ENCODE data around the gene PSPN. TPM values are rescaled to one million over a fixed set of nuclear protein-coding genes. Genes with fewer than 3 reads are reported as not detected.

PSPN gene
- total RNA-seq, 4 donors from 2014 or later: 1.3 to 3.7 (median 2.4) TPM

DNA sequence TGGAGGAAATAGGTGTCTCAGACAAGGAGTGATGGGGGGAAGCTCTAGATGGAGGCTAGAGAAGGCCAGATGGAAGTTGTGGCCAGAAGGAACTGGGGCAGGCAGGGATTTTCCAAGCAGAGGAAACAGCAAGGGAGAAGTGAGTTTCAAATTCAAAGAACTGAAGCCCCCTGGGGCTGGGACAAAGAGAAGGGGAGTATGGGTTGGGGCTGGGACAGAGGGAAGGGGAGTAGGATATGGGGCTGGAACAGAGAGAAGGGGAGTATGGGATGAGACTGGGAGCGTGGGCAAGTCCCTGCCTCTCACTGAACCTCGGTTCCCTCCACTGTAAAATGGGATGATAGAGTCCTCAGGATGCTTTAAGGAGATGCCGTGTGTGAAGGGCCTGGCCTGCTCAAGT lies 19.1 kb upstream of the PSPN start:
- H3K36me3 ChIP-seq: peaks cover 2 to 19% (median 9%) of the 10 kb centered on the region in 4 donors
- no peaks in the 10 kb centered on the region for H3K9me3 ChIP-seq
- DNase-seq (ENCODE audit: extremely low spot score): no peak
- no peak overlapping the region for H3K27ac ChIP-seq (replicated peaks in 1 of 4)
- WGBS: 87% methylated on average over 3 of the region's 3 CpGs
- intact Hi-C loops (cut with DNase I): no loop called here
- H3K4me1 ChIP-seq: peaks cover 9 to 31% (median 26%) of the 10 kb centered on the region in 4 donors
- no peaks in the 10 kb centered on the region for H3K27me3 ChIP-seq
- TF ChIP-seq POLR2AphosphoS5 (IDR thresholded peaks at IDR 0.05): no peak
- no peak for TF ChIP-seq POLR2A (IDR thresholded peaks at IDR 0.05; ENCODE audit: low read depth)
- TF ChIP-seq EP300 (IDR thresholded peaks at IDR 0.05): no peak
- TF ChIP-seq, protein P1, sequence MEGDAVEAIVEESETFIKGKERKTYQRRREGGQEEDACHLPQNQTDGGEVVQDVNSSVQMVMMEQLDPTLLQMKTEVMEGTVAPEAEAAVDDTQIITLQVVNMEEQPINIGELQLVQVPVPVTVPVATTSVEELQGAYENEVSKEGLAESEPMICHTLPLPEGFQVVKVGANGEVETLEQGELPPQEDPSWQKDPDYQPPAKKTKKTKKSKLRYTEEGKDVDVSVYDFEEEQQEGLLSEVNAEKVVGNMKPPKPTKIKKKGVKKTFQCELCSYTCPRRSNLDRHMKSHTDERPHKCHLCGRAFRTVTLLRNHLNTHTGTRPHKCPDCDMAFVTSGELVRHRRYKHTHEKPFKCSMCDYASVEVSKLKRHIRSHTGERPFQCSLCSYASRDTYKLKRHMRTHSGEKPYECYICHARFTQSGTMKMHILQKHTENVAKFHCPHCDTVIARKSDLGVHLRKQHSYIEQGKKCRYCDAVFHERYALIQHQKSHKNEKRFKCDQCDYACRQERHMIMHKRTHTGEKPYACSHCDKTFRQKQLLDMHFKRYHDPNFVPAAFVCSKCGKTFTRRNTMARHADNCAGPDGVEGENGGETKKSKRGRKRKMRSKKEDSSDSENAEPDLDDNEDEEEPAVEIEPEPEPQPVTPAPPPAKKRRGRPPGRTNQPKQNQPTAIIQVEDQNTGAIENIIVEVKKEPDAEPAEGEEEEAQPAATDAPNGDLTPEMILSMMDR (IDR thresholded peaks at IDR 0.05): no peak
- no peak overlapping the region for H3K4me3 ChIP-seq

DNA sequence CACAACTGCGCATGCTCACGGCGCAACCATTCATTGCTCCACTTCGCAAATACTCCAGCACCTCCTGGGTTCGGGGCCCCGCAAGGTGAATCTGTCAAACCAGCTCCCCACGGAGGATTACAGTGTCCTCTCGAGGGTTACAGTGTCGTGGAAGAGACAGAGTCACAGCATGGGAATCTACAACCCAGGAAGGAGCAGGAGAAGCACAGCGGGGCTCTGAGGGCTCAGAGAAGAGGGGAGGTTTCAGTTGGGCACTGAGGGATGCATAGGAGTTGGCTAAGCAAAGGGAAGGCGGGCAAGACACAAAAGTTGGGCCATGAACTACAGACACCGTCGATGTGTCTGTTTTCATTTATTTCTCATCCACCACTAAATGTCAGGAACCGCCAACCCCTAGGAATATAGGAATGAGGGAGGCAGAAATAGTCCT lies 18.3 kb upstream of the PSPN start:
- WGBS: 38% methylated on average over 9 of the region's 14 CpGs
- intact Hi-C loops (cut with DNase I): no loop called here

GRCh38 chr19:6393074-6393982 lies 17.6 kb upstream of the PSPN start, which contains the start of gene GTF2F1:
GTF2F1 (minus strand) TSS chr19:6393164; CDS start chr19:6392995, 169 bp downstream.
- H3K4me1 ChIP-seq: peaks cover 9 to 35% (median 26%) of the 10 kb centered on the region in 4 donors
- intact Hi-C loops (cut with DNase I): no loop called here
- H3K4me3 ChIP-seq: peak within 1 kb of the TSS; percentile 76 to 93 (median 76)
- peaks cover 17 to 34% (median 24%) of the 10 kb centered on the region in 4 donors for H3K36me3 ChIP-seq
- H3K27me3 ChIP-seq: no peaks in the 10 kb centered on the region
- peak within 1 kb of the TSS; percentile 92 to 95 (median 94) for H3K27ac ChIP-seq (replicated peaks in 1 of 4)
- TF ChIP-seq, protein P1 (IDR thresholded peaks at IDR 0.05): peak in 2 of 3 experiments; percentile 14 to 26
- TF ChIP-seq EP300 (IDR thresholded peaks at IDR 0.05) (no peak), POLR2A (IDR thresholded peaks at IDR 0.05; ENCODE audit: low read depth) (no peak), POLR2AphosphoS5 (IDR thresholded peaks at IDR 0.05) (peak; percentile 60 to 62)
- 0% methylated on average over 9 of the region's 69 CpGs for WGBS
- H3K9me3 ChIP-seq: no peaks in the 10 kb centered on the region
- peak; percentile 98 for DNase-seq (ENCODE audit: extremely low spot score)

More for the DNA sequence above, 18.3 kb upstream of the PSPN start:
- TF ChIP-seq EP300 (IDR thresholded peaks at IDR 0.05) (no peak), POLR2AphosphoS5 (IDR thresholded peaks at IDR 0.05) (peak in 1 of 2 donors; percentile 6)
- H3K9me3 ChIP-seq: no peaks in the 10 kb centered on the region
- peak overlapping the region; percentile 92 to 95 (median 94) for H3K27ac ChIP-seq (replicated peaks in 1 of 4)
- no peak for DNase-seq (ENCODE audit: extremely low spot score)
- peak overlapping the region; percentile 76 to 93 (median 76) for H3K4me3 ChIP-seq
- H3K4me1 ChIP-seq: peaks cover 9 to 35% (median 26%) of the 10 kb centered on the region in 4 donors
- H3K27me3 ChIP-seq: no peaks in the 10 kb centered on the region
- peaks cover 10 to 27% (median 18%) of the 10 kb centered on the region in 4 donors for H3K36me3 ChIP-seq

DNA sequence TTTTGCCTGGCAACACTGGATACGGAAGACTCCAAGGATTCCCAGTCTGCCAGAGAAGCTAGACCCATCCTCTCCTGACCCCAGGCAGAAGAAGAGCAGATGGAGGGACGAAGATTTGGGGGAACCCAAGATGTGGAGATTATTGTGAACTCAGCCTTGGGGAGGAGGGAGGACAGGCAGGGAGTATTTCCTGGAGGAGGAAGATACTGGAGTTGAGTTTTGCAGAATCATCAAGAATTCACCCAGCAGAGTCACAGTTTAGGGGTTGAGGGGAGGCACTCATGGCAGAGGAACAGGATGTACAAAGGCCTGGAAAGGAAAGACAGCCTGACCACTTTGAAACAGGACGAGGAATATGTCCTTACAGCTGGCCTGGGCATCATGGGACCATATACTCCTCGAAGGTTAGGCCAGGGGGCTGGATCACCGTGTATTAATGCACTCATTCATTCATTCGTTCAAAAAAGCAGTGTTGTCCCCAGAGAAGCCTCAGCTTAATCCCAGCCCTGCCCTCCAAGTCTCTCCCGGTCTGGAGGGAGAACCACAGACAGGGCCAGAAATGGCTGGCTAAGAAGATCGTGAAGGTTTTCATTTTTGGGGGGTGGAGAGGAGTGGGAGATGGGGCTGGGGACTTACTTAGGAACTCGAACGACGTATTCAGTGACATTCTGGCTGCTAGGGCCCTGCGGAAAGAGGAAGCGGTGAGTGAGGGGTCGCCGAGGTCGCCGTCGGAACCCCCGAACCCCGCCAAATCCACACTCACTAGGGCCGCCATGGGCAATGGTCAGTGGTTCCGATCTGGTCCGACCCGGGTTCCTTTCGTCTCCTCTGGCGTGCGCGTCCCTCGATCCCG lies 16.7 kb upstream of the PSPN start:
- Histone ChIP-seq H3K4me3 (peak overlapping the region; percentile 76 to 93 (median 76)), H3K27ac (replicated peaks in 1 of 4) (peak overlapping the region; percentile 92 to 95 (median 94)), H3K4me1 (peaks cover 9 to 35% (median 26%) of the 10 kb centered on the region in 4 donors), H3K27me3 (no peaks in the 10 kb centered on the region), H3K36me3 (peaks cover 19 to 43% (median 33%) of the 10 kb centered on the region in 4 donors), H3K9me3 (no peaks in the 10 kb centered on the region)
- 8% methylated on average over 28 of the region's 30 CpGs for WGBS
- TF ChIP-seq POLR2AphosphoS5 (IDR thresholded peaks at IDR 0.05): no peak
- DNase-seq (ENCODE audit: extremely low spot score): no peak
- intact Hi-C loops (cut with DNase I): no loop called here

GRCh38 chr19:6387372-6387771 lies 11.6 kb upstream of the PSPN start:
- no peak overlapping the region for H3K27ac ChIP-seq (replicated peaks in 1 of 4)
- DNase-seq (ENCODE audit: extremely low spot score): no peak
- intact Hi-C loops (cut with DNase I): no loop called here
- H3K27me3 ChIP-seq: no peaks in the 10 kb centered on the region
- H3K36me3 ChIP-seq: peaks cover 57 to 94% (median 83%) of the 10 kb centered on the region in 4 donors
- TF ChIP-seq EP300 (IDR thresholded peaks at IDR 0.05) (no peak), POLR2A (IDR thresholded peaks at IDR 0.05; ENCODE audit: low read depth) (no peak), POLR2AphosphoS5 (IDR thresholded peaks at IDR 0.05) (no peak)
- TF ChIP-seq, protein P1 (IDR thresholded peaks at IDR 0.05): no peak
- no peaks in the 10 kb centered on the region for H3K9me3 ChIP-seq
- H3K4me3 ChIP-seq: no peak overlapping the region
- H3K4me1 ChIP-seq: peaks cover 6 to 26% (median 16%) of the 10 kb centered on the region in 4 donors
- 84% methylated on average over 14 of the region's 19 CpGs for WGBS

Measured in esophagus muscularis mucosa (tissue), 4 donors.